HepG2 (cell line): ENCODE results near the gene COBLL1. TPM values are rescaled to one million over a fixed set of nuclear protein-coding genes. Genes with fewer than 3 reads are reported as not detected.

Experiments
- AFF4 ChIP-seq: sonication (generic); formaldehyde crosslinking; IDR thresholded peaks from 2 replicates; pipeline ENCODE4 v1.4.0; 2020; ENCODE audit warnings: missing genetic modification reagents
- AGO2 ChIP-seq: fragments of 200-400 bp; formaldehyde crosslinking; optimal IDR thresholded peaks from 2 replicates; pipeline ENCODE3; 2017; ENCODE audit warnings: mild to moderate bottlenecking, low read depth, low read length, moderate library complexity
- ELF3 ChIP-seq: IDR thresholded peaks from 2 replicates; pipeline ENCODE4 v1.6.1; 2016; ENCODE audit warnings: missing genetic modification reagents, missing compliant biosample characterization
- FOXJ3 ChIP-seq: sonication (generic); formaldehyde crosslinking; IDR thresholded peaks from 2 replicates; pipeline ENCODE4 v1.4.0; 2020; ENCODE audit warnings: missing genetic modification reagents, mild to moderate bottlenecking, borderline replicate concordance
- HOMEZ ChIP-seq: IDR thresholded peaks from 2 replicates; pipeline ENCODE4 v1.6.1; 2016; ENCODE audit warnings: low read depth
- HOXA5 ChIP-seq: sonication (generic); formaldehyde crosslinking; IDR thresholded peaks from 2 replicates; pipeline ENCODE4 v1.4.0; 2020; ENCODE audit warnings: missing genetic modification reagents
- JARID2 ChIP-seq: sonication (generic); formaldehyde crosslinking; IDR thresholded peaks from 2 replicates; pipeline ENCODE4 v1.8.1; 2023; ENCODE audit warnings: missing genetic modification reagents, inconsistent platforms; ENCODE audit not compliant: insufficient replicate concordance
- MBNL3 ChIP-seq: fragments of 250-450 bp; sonication (Bioruptor Pico); conservative IDR thresholded peaks from 2 replicates; pipeline ENCODE4 v1.8.0; 2022; ENCODE audit warnings: mild to moderate bottlenecking, inconsistent platforms
- POLR2A ChIP-seq, 2 experiments: IDR thresholded peaks; 2 replicates each; pipeline ENCODE4 v1.6.1; 2011; ENCODE audit warnings: low read depth in 2 of 2, low read length in 2 of 2, mild to moderate bottlenecking in 1 of 2, moderate library complexity in 1 of 2; ENCODE audit not compliant: insufficient read depth in 1 of 2
- SMAD1 ChIP-seq: sonication (generic); formaldehyde crosslinking; IDR thresholded peaks from 2 replicates; pipeline ENCODE4 v1.4.0; 2020; ENCODE audit warnings: missing genetic modification reagents, low read depth, mild to moderate bottlenecking, borderline replicate concordance
- SNAPC5 ChIP-seq: sonication (generic); formaldehyde crosslinking; IDR thresholded peaks from 2 replicates; pipeline ENCODE4 v1.8.1; 2023; ENCODE audit warnings: mild to moderate bottlenecking, missing genetic modification reagents, borderline replicate concordance
- TP53 ChIP-seq: sonication (generic); formaldehyde crosslinking; conservative IDR thresholded peaks from 2 replicates; pipeline ENCODE4 v1.4.0; 2020; ENCODE audit warnings: missing genetic modification reagents
- TRAFD1 ChIP-seq: sonication (generic); formaldehyde crosslinking; IDR thresholded peaks from 2 replicates; pipeline ENCODE4 v1.5.1; 2020; ENCODE audit warnings: missing genetic modification reagents, mild to moderate bottlenecking, borderline replicate concordance
- ZBTB7A ChIP-seq: sonication (generic); formaldehyde crosslinking; IDR thresholded peaks from 2 replicates; pipeline ENCODE4 v1.8.0; 2022; ENCODE audit warnings: mild to moderate bottlenecking, missing genetic modification reagents
- ZBTB7B ChIP-seq: sonication (generic); formaldehyde crosslinking; IDR thresholded peaks from 2 replicates; pipeline ENCODE4 v1.4.0; 2020; ENCODE audit warnings: missing genetic modification reagents
- ZNF282 ChIP-seq: fragments of 450-650 bp; IDR thresholded peaks from 2 replicates; pipeline ENCODE4 v1.6.1; 2018; ENCODE audit not compliant: partially characterized antibody
- polyA plus RNA-seq, 8 experiments: library from polyadenylated mRNA; depleted of rRNA in 3 of 8; stranded (reverse) in 7 of 8; unstranded in 1 of 8; fragments of >200 nt; fragmentation: Illumina TruSeq in 4 of 8; extraction: Trizol in 4 of 8; gene quantifications; 2 replicates each; pipeline versions ENCODE4 v1.2.1 to v1.2.3, GENCODE V29; 2011 to 2016; ENCODE audit warnings: low read depth in 4 of 8, missing spikeins in 1 of 8, mixed read lengths in 1 of 8; ENCODE audit not compliant: insufficient read depth in 1 of 8
- total RNA-seq, 5 experiments: library from RNA; depleted of rRNA; stranded (reverse); fragments of >200 nt; fragmentation: Illumina TruSeq; extraction: Trizol; gene quantifications; 2 replicates each; pipeline ENCODE4 v1.2.3, GENCODE V29; 2016; ENCODE audit warnings: low read depth in 1 of 5
- TF ChIP-seq, protein P1 (sequence below): sonication (generic); formaldehyde crosslinking; IDR thresholded peaks from 2 replicates; pipeline ENCODE4 v1.5.0; 2020; ENCODE audit warnings: mild to moderate bottlenecking, missing genetic modification reagents, moderate library complexity
- TF ChIP-seq, protein P2 (sequence below): fragments of 450-650 bp; IDR thresholded peaks from 2 replicates; pipeline ENCODE4 v1.6.1; 2016

COBLL1 gene
- total and polyA plus RNA-seq, 2 of the 13 experiments (the other 11 are each of a cell fraction or from before 2014, with no cell fraction given): 32.6 to 86.8 TPM

DNA sequence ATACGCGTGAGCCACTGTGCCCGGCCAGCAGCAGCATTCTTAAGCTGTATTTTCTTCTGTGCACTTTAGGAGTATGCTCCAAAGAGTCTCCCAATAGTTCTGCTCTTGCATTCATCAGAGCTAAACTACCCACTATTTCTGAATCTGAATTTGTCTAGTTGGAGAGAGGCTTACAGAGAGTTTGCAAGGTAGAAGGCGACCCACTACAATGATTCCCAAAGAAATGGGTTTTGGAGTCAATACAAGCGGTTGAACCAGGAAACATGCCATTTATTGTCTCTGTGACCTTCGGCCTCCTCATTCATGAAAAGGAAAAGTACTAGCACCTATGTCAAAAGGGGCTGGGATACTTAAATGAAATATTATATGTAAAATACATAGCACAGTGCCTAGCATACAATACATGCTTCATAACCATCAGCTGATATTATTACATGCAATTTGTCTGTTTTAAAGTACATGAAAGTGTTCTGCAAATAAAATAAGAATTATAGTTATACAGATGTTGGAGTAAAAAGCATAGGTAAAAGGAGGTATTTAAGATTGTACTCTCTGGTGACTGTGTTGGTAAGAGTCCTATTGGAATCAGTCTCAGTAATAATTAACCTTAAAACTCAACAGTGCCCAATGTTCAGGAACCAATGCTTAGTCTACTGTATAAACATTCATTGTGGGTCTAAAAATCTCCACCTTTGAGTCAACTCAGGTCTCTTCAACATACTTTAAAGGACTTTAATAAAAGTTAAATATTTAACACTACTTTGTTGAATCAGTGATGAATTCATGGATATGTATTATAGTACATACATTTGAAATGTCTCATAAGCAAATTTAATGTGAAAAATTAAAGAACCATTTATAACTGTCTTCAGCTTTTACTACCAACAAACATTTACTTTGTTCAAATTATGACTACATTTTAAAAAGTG, 130.5 kb downstream of the COBLL1 start (continued):
- TF ChIP-seq, protein P1, sequence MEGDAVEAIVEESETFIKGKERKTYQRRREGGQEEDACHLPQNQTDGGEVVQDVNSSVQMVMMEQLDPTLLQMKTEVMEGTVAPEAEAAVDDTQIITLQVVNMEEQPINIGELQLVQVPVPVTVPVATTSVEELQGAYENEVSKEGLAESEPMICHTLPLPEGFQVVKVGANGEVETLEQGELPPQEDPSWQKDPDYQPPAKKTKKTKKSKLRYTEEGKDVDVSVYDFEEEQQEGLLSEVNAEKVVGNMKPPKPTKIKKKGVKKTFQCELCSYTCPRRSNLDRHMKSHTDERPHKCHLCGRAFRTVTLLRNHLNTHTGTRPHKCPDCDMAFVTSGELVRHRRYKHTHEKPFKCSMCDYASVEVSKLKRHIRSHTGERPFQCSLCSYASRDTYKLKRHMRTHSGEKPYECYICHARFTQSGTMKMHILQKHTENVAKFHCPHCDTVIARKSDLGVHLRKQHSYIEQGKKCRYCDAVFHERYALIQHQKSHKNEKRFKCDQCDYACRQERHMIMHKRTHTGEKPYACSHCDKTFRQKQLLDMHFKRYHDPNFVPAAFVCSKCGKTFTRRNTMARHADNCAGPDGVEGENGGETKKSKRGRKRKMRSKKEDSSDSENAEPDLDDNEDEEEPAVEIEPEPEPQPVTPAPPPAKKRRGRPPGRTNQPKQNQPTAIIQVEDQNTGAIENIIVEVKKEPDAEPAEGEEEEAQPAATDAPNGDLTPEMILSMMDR (CRISPR knock-in tag): no peak
- TF ChIP-seq TP53 (CRISPR knock-in tag): no peak
- no peak for TF ChIP-seq ZBTB7A
- TF ChIP-seq HOXA5 (CRISPR knock-in tag): no peak
- 0 out of 2 replicates have a peak, but pooled peaks have one; percentile 77 for TF ChIP-seq SMAD1 (CRISPR knock-in tag)
- TF ChIP-seq AFF4 (CRISPR knock-in tag): no peak
- TF ChIP-seq FOXJ3 (CRISPR knock-in tag): peak; percentile 75; the same call in 1 of the 2 replicates
- peak; percentile 62 to 77 for TF ChIP-seq POLR2A (IDR thresholded peaks at IDR 0.05; ENCODE audit: insufficient read depth in 1 of 2, low read depth in 2 of 2, low read length in 2 of 2)
- no peak for TF ChIP-seq MBNL3
- TF ChIP-seq ELF3 (CRISPR knock-in tag): peak; percentile 99
- no peak for TF ChIP-seq AGO2
- no peak for TF ChIP-seq JARID2 (CRISPR knock-in tag)
- TF ChIP-seq, protein P2, sequence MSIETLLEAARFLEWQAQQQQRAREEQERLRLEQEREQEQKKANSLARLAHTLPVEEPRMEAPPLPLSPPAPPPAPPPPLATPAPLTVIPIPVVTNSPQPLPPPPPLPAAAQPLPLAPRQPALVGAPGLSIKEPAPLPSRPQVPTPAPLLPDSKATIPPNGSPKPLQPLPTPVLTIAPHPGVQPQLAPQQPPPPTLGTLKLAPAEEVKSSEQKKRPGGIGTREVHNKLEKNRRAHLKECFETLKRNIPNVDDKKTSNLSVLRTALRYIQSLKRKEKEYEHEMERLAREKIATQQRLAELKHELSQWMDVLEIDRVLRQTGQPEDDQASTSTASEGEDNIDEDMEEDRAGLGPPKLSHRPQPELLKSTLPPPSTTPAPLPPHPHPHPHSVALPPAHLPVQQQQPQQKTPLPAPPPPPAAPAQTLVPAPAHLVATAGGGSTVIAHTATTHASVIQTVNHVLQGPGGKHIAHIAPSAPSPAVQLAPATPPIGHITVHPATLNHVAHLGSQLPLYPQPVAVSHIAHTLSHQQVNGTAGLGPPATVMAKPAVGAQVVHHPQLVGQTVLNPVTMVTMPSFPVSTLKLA: no peak
- no peak for TF ChIP-seq SNAPC5 (CRISPR knock-in tag)
- peak; percentile 56; the same call in 1 of the 2 replicates for TF ChIP-seq ZBTB7B (CRISPR knock-in tag)
- TF ChIP-seq ZNF282: no peak
- no peak for TF ChIP-seq TRAFD1 (CRISPR knock-in tag)
- TF ChIP-seq HOMEZ (CRISPR knock-in tag): peak; percentile 59
